ENCODE measurements around the gene ARHGDIA.

ARHGDIA gene

DNA sequence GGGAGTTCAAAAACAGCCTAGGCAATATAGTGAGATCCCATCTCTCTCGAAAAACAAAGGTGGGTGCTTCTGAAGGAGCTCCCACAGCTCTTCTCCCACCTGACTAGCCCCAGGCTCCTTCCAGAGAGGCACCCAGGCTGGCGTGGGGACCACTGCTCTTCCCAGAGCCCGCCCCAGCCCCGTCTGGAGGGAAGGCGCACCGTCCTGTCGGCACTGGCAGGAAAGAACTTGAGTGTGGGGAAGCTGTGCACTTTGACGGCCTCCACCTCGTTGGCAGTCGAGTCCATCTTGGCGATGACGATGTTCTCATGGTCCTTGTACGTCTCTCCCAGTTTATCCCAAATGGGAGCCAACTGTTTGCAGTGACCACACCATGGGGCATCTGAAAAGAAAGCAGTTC lies 25.8 kb downstream of the ARHGDIA start:
- no peaks in the 10 kb centered on the region for H3K27me3 ChIP-seq (ENCODE audit: insufficient read depth, poor library complexity, severe bottlenecking)
- ATAC-seq (ENCODE audit: low read depth) (no peak), DNase-seq (ENCODE audit: low spot score) (no peak)
- H3K4me1 ChIP-seq (ENCODE audit: insufficient read depth, poor library complexity, severe bottlenecking) = peaks cover 16% of the 10 kb centered on the region
- TF ChIP-seq, protein P1, sequence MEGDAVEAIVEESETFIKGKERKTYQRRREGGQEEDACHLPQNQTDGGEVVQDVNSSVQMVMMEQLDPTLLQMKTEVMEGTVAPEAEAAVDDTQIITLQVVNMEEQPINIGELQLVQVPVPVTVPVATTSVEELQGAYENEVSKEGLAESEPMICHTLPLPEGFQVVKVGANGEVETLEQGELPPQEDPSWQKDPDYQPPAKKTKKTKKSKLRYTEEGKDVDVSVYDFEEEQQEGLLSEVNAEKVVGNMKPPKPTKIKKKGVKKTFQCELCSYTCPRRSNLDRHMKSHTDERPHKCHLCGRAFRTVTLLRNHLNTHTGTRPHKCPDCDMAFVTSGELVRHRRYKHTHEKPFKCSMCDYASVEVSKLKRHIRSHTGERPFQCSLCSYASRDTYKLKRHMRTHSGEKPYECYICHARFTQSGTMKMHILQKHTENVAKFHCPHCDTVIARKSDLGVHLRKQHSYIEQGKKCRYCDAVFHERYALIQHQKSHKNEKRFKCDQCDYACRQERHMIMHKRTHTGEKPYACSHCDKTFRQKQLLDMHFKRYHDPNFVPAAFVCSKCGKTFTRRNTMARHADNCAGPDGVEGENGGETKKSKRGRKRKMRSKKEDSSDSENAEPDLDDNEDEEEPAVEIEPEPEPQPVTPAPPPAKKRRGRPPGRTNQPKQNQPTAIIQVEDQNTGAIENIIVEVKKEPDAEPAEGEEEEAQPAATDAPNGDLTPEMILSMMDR (IDR thresholded peaks at IDR 0.05; ENCODE audit: poor library complexity, severe bottlenecking) = no peak
- H3K36me3 ChIP-seq (ENCODE audit: low read depth) = peaks cover 81% of the 10 kb centered on the region
- no peak overlapping the region for H3K27ac ChIP-seq (ENCODE audit: poor library complexity, severe bottlenecking)
- no peaks in the 10 kb centered on the region for H3K9me3 ChIP-seq (ENCODE audit: severe bottlenecking)
- no peak overlapping the region for H3K4me3 ChIP-seq (ENCODE audit: severe bottlenecking)

DNA sequence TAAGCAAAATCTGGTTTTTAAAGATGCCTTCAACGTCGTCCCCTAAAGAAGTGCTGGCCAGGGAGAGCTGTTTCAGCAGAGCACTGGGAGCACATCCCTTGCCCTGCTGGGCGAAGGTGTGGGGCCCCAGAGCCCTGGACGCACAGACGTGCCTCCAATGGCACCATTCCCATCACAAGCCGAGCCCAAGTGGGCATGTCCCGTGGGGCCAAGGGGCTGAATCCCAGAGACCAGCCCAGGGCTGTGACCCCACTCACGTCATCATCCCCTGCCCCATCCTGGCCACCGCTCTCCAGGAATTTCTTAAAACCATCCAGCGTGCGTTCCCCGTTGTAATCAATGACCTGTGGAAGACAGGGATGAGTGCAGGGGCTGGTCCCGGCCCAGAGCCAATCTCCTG lies 26.2 kb downstream of the ARHGDIA start:
- no peaks in the 10 kb centered on the region for H3K27me3 ChIP-seq (ENCODE audit: insufficient read depth, poor library complexity, severe bottlenecking)
- no peak for DNase-seq (ENCODE audit: low spot score)
- ATAC-seq (ENCODE audit: low read depth) = no peak
- H3K27ac ChIP-seq (ENCODE audit: poor library complexity, severe bottlenecking) = no peak overlapping the region
- TF ChIP-seq, protein P1 (IDR thresholded peaks at IDR 0.05; ENCODE audit: poor library complexity, severe bottlenecking) = no peak
- H3K36me3 ChIP-seq (ENCODE audit: low read depth) = peaks cover 76% of the 10 kb centered on the region
- no peaks in the 10 kb centered on the region for H3K9me3 ChIP-seq (ENCODE audit: severe bottlenecking)
- no peak overlapping the region for H3K4me3 ChIP-seq (ENCODE audit: severe bottlenecking)
- peaks cover 16% of the 10 kb centered on the region for H3K4me1 ChIP-seq (ENCODE audit: insufficient read depth, poor library complexity, severe bottlenecking)

DNA sequence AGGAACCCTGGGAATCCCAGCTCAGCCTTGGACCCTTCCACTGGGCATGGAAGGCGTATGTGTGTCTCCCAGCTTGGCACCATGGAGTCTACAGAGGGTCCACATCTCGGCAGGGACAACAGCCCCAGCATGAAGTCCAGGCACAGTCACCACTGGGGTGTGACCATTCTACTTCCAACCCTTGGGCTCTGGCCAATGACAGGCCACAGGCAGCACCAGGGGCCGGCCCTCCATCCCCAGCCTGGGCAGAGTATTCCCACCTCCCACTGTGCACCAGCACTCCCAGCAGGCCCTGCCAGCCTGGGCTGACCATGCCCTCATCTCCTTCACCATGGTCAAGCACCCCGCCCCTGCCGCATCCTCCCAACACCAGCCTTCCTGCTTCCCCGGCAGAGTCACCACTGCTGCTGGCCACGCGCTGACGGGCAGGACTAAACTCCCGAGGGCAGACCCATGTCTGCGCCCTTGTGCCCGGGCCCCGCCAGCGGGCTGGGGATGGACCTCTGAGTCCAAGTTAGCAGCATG lies 26.7 kb downstream of the ARHGDIA start:
- no peaks in the 10 kb centered on the region for H3K27me3 ChIP-seq (ENCODE audit: insufficient read depth, poor library complexity, severe bottlenecking)
- TF ChIP-seq, protein P1 (IDR thresholded peaks at IDR 0.05; ENCODE audit: poor library complexity, severe bottlenecking) = no peak
- H3K4me1 ChIP-seq (ENCODE audit: insufficient read depth, poor library complexity, severe bottlenecking) = peaks cover 16% of the 10 kb centered on the region
- peaks cover 71% of the 10 kb centered on the region for H3K36me3 ChIP-seq (ENCODE audit: low read depth)
- ATAC-seq (ENCODE audit: low read depth) (no peak), DNase-seq (ENCODE audit: low spot score) (peak; percentile 73)
- no peak overlapping the region for H3K27ac ChIP-seq (ENCODE audit: poor library complexity, severe bottlenecking)
- no peak overlapping the region for H3K4me3 ChIP-seq (ENCODE audit: severe bottlenecking)
- no peaks in the 10 kb centered on the region for H3K9me3 ChIP-seq (ENCODE audit: severe bottlenecking)

DNA sequence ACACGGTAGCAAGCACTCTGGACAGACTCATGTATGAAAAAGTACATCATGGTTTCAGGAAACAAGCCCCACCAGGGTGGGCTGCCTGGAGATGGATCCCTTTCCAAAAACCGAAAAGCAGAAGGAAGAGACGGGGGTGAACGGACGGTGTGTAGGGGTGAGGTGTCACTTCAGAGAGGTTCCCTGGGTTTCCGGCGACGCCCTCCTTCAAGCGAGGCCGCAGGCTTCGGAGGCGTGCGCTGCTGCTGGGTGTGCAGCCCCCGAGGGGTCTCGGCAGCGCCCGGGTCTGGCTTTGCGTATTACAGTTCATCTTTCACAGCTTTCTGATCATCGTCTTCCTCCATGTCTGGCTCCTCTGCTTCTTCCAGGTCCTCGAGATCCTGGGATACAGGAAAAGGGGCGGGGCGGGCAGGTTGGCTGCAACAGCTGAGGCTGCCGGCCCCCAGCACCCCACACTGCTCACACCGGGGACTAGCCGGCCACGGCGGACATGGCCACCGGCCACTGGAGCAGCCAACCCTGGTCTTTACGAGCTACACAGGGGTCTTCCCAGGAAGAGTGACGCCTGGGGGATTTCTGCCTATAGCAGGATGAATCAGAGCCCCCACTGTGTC lies 27.3 kb downstream of the ARHGDIA start:
- Histone ChIP-seq H3K27me3 (ENCODE audit: insufficient read depth, poor library complexity, severe bottlenecking) (no peaks in the 10 kb centered on the region), H3K4me1 (ENCODE audit: insufficient read depth, poor library complexity, severe bottlenecking) (peaks cover 16% of the 10 kb centered on the region), H3K27ac (ENCODE audit: poor library complexity, severe bottlenecking) (no peak overlapping the region), H3K36me3 (ENCODE audit: low read depth) (peaks cover 65% of the 10 kb centered on the region), H3K4me3 (ENCODE audit: severe bottlenecking) (no peak overlapping the region), H3K9me3 (ENCODE audit: severe bottlenecking) (no peaks in the 10 kb centered on the region)
- ATAC-seq (ENCODE audit: low read depth) (no peak), DNase-seq (ENCODE audit: low spot score) (no peak)
- TF ChIP-seq, protein P1 (IDR thresholded peaks at IDR 0.05; ENCODE audit: poor library complexity, severe bottlenecking) = no peak

Measured in RWPE2 (cell line).